A673 (cell line): ENCODE data around the gene ACSM2A. TPM values are rescaled to one million over a fixed set of nuclear protein-coding genes. Genes with fewer than 3 reads are reported as not detected.
"Not testable (repeated sequence)": the region's sequence is repeated elsewhere in the genome, so short reads cannot be mapped to it uniquely, and the experiment has no call there.

Source experiments
- BruUV-seq: library from RNA; stranded (reverse); fragments of 400-500 nt; replicated peaks from 2 replicates; lab custom pipeline; 2021; lab: Mats Ljungman, UMichigan
- CTCF ChIA-PET: fragments of 300-600 bp; sonication (Branson Sonifier 250); formaldehyde crosslinking; loops from one replicate; lab custom pipeline; 2022; ENCODE audit warnings: antibody characterized with exemption; lab: Charles Lee
- POLR2A ChIA-PET: fragments of 300-600 bp; sonication (Branson Sonifier 250); formaldehyde crosslinking; loops from one replicate; lab custom pipeline; 2022; ENCODE audit warnings: antibody characterized with exemption; ENCODE audit not compliant: low non-redundant PET; lab: Charles Lee
- DNase-seq: peaks from one replicate; pipeline ENCODE4 v3.0.0-alpha.2; 2015; ENCODE audit warnings: low spot score
- H3K27ac ChIP-seq: fragments of 200-600 bp; sonication (generic); 2 replicates; pipeline ENCODE4 v1.5.1; 2016; ENCODE audit warnings: mixed run types, low read depth, mild to moderate bottlenecking, mixed read lengths, antibody characterized with exemption, low read length; ENCODE audit not compliant: poor library complexity, severe bottlenecking
- H3K27me3 ChIP-seq: fragments of 200-600 bp; sonication (generic); replicated peaks from 2 replicates; pipeline ENCODE4 v1.6.1; 2017; ENCODE audit warnings: mixed run types, low read depth, mild to moderate bottlenecking, mixed read lengths, antibody characterized with exemption, low read length; ENCODE audit not compliant: insufficient read depth, poor library complexity
- H3K36me3 ChIP-seq: fragments of 200-600 bp; sonication (generic); 2 replicates; pipeline ENCODE4 v1.6.1; 2016; ENCODE audit warnings: mixed run types, mild to moderate bottlenecking, mixed read lengths, antibody characterized with exemption, low read length; ENCODE audit not compliant: insufficient read depth, poor library complexity, severe bottlenecking
- H3K4me1 ChIP-seq: fragments of 200-600 bp; sonication (generic); 2 replicates; pipeline ENCODE4 v1.6.1; 2017; ENCODE audit warnings: mixed run types, mild to moderate bottlenecking, mixed read lengths, antibody characterized with exemption, low read length; ENCODE audit not compliant: insufficient read depth, poor library complexity, severe bottlenecking
- H3K4me3 ChIP-seq: fragments of 200-600 bp; sonication (generic); 2 replicates; pipeline ENCODE4 v1.5.1; 2016; ENCODE audit warnings: low read depth, mixed run types, mild to moderate bottlenecking, mixed read lengths, low read length; ENCODE audit not compliant: poor library complexity, severe bottlenecking
- H3K9me3 ChIP-seq: fragments of 200-600 bp; sonication (generic); 2 replicates; pipeline ENCODE4 v1.6.1; 2016; ENCODE audit warnings: mixed run types, low read depth, mild to moderate bottlenecking, mixed read lengths, antibody characterized with exemption, low read length; ENCODE audit not compliant: poor library complexity, severe bottlenecking
- EZH2 ChIP-seq: fragments of 200-600 bp; sonication (generic); IDR thresholded peaks from 2 replicates; pipeline ENCODE4 v1.6.1; 2017; ENCODE audit warnings: borderline replicate concordance, low read depth, mild to moderate bottlenecking, mixed read lengths, antibody characterized with exemption, low read length; ENCODE audit not compliant: poor library complexity, severe bottlenecking
- intact Hi-C: fragments of 100-400 bp; cut with micrococcal nuclease; formaldehyde crosslinking; loops from one replicate; pipeline ENCODE4 v1.10.0; 2022; ENCODE audit not compliant: unreplicated experiment
- total RNA-seq: library from RNA; stranded (reverse); gene quantifications from 2 replicates; pipeline ENCODE4 v1.2.3, GENCODE V29; 2021
- TF ChIP-seq, protein P1 (sequence below): fragments of 300-800, 200-600 bp; sonication (generic); conservative IDR thresholded peaks from 2 replicates; pipeline ENCODE4 v1.5.1; 2017; ENCODE audit warnings: low read depth, mild to moderate bottlenecking, antibody characterized with exemption, low read length, moderate library complexity, mixed read lengths

The ACSM2A gene
- total RNA-seq, 1 experiment from 2014 or later, result not detected

DNA sequence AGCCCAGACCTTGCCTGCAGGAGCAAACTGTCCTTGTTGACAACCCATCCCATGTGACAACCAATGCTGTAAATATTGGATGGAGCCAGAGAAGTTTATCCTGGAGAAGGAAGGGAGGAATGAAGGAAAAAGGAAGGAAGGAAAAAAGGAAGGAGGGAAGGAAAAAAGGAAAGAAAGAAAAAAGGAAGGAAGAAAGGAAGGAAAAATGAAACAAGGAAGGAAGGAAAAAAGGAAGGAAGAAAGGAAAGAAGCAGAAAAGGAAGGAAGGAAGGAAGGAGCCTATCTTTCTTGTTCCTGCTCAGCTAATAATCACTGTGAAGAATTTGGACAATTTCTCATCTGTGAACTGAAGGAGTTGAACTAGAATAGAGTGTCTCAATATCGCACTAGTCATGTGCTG lies 68.8 kb downstream of the ACSM2A start:
- CTCF ChIA-PET, result interaction anchor here (0.7 kb wide), 1 partner anchor 347 kb away, joined by 3 read pairs; no protein-coding TSS in a partner anchor
- TF ChIP-seq, protein P1, sequence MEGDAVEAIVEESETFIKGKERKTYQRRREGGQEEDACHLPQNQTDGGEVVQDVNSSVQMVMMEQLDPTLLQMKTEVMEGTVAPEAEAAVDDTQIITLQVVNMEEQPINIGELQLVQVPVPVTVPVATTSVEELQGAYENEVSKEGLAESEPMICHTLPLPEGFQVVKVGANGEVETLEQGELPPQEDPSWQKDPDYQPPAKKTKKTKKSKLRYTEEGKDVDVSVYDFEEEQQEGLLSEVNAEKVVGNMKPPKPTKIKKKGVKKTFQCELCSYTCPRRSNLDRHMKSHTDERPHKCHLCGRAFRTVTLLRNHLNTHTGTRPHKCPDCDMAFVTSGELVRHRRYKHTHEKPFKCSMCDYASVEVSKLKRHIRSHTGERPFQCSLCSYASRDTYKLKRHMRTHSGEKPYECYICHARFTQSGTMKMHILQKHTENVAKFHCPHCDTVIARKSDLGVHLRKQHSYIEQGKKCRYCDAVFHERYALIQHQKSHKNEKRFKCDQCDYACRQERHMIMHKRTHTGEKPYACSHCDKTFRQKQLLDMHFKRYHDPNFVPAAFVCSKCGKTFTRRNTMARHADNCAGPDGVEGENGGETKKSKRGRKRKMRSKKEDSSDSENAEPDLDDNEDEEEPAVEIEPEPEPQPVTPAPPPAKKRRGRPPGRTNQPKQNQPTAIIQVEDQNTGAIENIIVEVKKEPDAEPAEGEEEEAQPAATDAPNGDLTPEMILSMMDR, result no peak
- TF ChIP-seq EZH2, result no peak
- no peak for DNase-seq
- no TSS peak for BruUV-seq
- Histone ChIP-seq H3K27ac (no peak overlapping the region), H3K4me1 (no peaks in the 10 kb centered on the region), H3K27me3 (no peaks in the 10 kb centered on the region), H3K4me3 (no peak overlapping the region), H3K36me3 (no peaks in the 10 kb centered on the region), H3K9me3 (no peaks in the 10 kb centered on the region)
- intact Hi-C loops, result no loop called here
- POLR2A ChIA-PET, result no interaction called here

DNA sequence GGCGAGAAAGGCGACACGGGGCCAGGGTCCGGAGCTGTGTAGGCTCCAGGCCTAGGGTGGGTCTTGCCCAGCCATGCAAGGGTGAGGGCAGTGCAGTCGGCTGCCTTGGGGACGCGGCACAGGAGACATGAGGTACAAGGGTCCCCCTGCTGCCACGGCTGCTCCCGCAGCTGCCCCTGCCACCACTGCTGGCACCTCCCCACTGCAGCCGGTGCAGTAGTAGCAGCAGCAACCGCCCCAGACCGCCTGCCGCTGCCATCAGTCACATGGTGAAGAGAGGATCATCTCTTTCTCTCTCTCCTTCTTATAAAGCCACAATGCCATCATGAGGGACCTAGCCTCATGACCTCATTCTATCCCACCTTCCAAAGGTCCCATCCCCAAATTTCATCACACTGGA lies 80.5 kb downstream of the ACSM2A start:
- CTCF ChIA-PET, POLR2A ChIA-PET: not testable (repeated sequence)

DNA sequence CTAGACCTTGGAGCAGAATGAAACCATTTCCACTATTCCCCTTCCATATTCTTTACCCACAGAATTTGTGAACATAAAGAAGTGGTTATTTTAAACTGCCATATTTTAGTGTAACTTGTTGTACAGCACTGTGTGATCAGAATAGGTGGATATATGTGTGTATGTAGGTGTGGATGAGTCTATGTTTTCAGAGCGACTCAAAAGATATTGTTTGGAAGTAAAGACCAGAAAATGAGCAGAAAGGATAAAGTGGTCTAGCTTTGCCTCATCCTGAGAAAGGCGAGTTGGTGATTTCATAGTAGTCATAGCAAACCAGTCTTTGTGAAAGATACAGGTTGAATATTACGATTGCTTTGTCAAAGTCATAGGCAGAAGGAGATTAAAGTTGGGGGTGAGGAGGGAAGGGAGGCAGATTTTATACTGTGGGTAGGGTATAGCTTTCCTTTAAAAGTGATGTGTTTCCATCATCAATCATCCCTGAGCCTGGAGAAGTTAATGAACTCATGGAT lies 81.0 kb downstream of the ACSM2A start:
- H3K27ac ChIP-seq, H3K27me3 ChIP-seq, H3K4me3 ChIP-seq, CTCF ChIA-PET, H3K9me3 ChIP-seq, DNase-seq, BruUV-seq, H3K36me3 ChIP-seq, POLR2A ChIA-PET, H3K4me1 ChIP-seq, intact Hi-C loops: not testable (repeated sequence)

More for the DNA sequence above, 80.5 kb downstream of the ACSM2A start:
- BruUV-seq, intact Hi-C loops, H3K4me3 ChIP-seq, H3K9me3 ChIP-seq, H3K4me1 ChIP-seq, H3K27me3 ChIP-seq, H3K27ac ChIP-seq, H3K36me3 ChIP-seq, DNase-seq: not testable (repeated sequence)

DNA sequence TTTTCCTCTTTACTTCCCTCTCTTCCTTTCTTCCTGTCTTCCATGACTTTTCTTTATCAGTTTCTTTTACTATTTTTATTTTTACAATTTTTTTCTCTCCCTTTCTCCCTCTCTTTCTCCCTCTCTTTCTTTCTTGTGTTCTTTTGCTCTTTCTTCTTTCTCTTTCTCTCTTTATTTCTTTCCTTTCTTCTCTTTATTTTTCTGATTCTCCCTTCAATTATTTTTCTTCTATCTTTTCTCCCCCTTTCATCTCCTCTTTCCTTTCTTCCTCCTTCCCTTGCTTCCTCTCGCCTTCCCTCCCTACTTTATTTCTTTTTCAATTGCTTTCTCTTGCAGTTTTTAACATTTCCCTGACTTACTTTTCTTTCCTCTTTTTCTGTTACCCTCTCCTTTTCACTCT lies 85.3 kb downstream of the ACSM2A start:
- H3K9me3 ChIP-seq, CTCF ChIA-PET, intact Hi-C loops, BruUV-seq, H3K27ac ChIP-seq, POLR2A ChIA-PET, H3K4me1 ChIP-seq, DNase-seq, H3K36me3 ChIP-seq, H3K4me3 ChIP-seq, H3K27me3 ChIP-seq: not testable (repeated sequence)

Other genes with a start within 250 kb of the ACSM2A start
- not detected in 2 replicates for gene GP2, start 124.0 kb upstream of the ACSM2A start, total RNA-seq
- not detected in 2 replicates for gene UMOD, start 98.8 kb upstream of the ACSM2A start, total RNA-seq
- gene PDILT, start 46.8 kb upstream of the ACSM2A start, total RNA-seq, result not detected in 2 replicates
- not detected in 2 replicates for gene ACSM5, start 42.0 kb upstream of the ACSM2A start, total RNA-seq
- gene ACSM2B, start 124.8 kb downstream of the ACSM2A start, total RNA-seq, result not detected in 2 replicates
- not detected in 2 replicates for gene ACSM1, start 246.2 kb downstream of the ACSM2A start, total RNA-seq